HL-60 (cell line): ENCODE results near the gene SLC2A8.

Experiments used
- CTCF ChIP-seq: IDR thresholded peaks from one replicate; pipeline ENCODE4 v1.5.1; 2011; ENCODE audit warnings: low read length, control low read depth, inconsistent platforms; ENCODE audit not compliant: insufficient read depth
- GABPA ChIP-seq: IDR thresholded peaks from 2 replicates; pipeline ENCODE4 v1.6.1; 2012; ENCODE audit warnings: low read depth
- POLR2AphosphoS5 ChIP-seq: IDR thresholded peaks from 2 replicates; pipeline ENCODE4 v1.6.1; 2012; ENCODE audit warnings: low read depth
- REST ChIP-seq: IDR thresholded peaks from 2 replicates; pipeline ENCODE4 v1.6.1; 2012; ENCODE audit warnings: low read depth; ENCODE audit not compliant: insufficient replicate concordance

GRCh38 chr9:127386981-127387380, 10.0 kb upstream of the SLC2A8 start:
- no peak for TF ChIP-seq CTCF
- TF ChIP-seq REST = no peak
- no peak for TF ChIP-seq POLR2AphosphoS5
- no peak for TF ChIP-seq GABPA
